Parathyroid adenoma (tissue), 2 donors: ENCODE measurements around the gene BCLAF1.
A peak's percentile ranks its signal among the peaks of the same experiment; 100 is the strongest.

Experiments used
- H2AFZ ChIP-seq: fragments of 300-600 bp; sonication (generic); one replicate; pipeline ENCODE4 v1.7.0; 2017; ENCODE audit warnings: antibody characterized with exemption, mild to moderate bottlenecking
- H3K27ac ChIP-seq: fragments of 300-600 bp; sonication (generic); one replicate; pipeline ENCODE4 v1.7.0; 2017
- H3K27me3 ChIP-seq: fragments of 300-600 bp; sonication (generic); one replicate; pipeline ENCODE4 v1.7.0; 2017; ENCODE audit warnings: low read length; ENCODE audit not compliant: control insufficient read depth, insufficient read depth
- H3K36me3 ChIP-seq: fragments of 300-600 bp; sonication (generic); one replicate; pipeline ENCODE4 v1.7.0; 2017; ENCODE audit warnings: low read length; ENCODE audit not compliant: control insufficient read depth, insufficient read depth
- H3K4me1 ChIP-seq: fragments of 300-600 bp; sonication (generic); one replicate; pipeline ENCODE4 v1.7.0; 2017; ENCODE audit warnings: control low read depth
- H3K4me2 ChIP-seq: fragments of 300-600 bp; sonication (generic); one replicate; pipeline ENCODE4 v1.7.0; 2017; ENCODE audit warnings: low read length
- H3K4me3 ChIP-seq: fragments of 300-600 bp; sonication (generic); one replicate; pipeline ENCODE4 v1.7.0; 2017; ENCODE audit warnings: low read depth, low read length
- H3K79me2 ChIP-seq: fragments of 300-600 bp; sonication (generic); one replicate; pipeline ENCODE4 v1.7.0; 2017; ENCODE audit warnings: control low read depth
- H3K9ac ChIP-seq: fragments of 300-600 bp; sonication (generic); one replicate; pipeline ENCODE4 v1.7.0; 2017; ENCODE audit warnings: mild to moderate bottlenecking
- H3K9me3 ChIP-seq: fragments of 300-600 bp; sonication (generic); one replicate; pipeline ENCODE4 v1.7.0; 2017; ENCODE audit warnings: low read length; ENCODE audit not compliant: control insufficient read depth
- TF ChIP-seq, protein P1 (sequence below): fragments of 300-600 bp; sonication (generic); IDR thresholded peaks from one replicate; pipeline ENCODE4 v1.7.0; 2017; ENCODE audit warnings: antibody characterized with exemption, mild to moderate bottlenecking
- donor health status: primary hyperparathyroidism.

BCLAF1 gene

GRCh38 chr6:136331461-136331860, 41.8 kb upstream of the BCLAF1 start:
- H3K9me3 ChIP-seq: no peaks in the 10 kb centered on the region
- H3K4me2 ChIP-seq: no peak overlapping the region
- no peaks in the 10 kb centered on the region for H3K36me3 ChIP-seq
- no peak overlapping the region for H2AFZ ChIP-seq
- no peak overlapping the region for H3K27ac ChIP-seq
- TF ChIP-seq, protein P1, sequence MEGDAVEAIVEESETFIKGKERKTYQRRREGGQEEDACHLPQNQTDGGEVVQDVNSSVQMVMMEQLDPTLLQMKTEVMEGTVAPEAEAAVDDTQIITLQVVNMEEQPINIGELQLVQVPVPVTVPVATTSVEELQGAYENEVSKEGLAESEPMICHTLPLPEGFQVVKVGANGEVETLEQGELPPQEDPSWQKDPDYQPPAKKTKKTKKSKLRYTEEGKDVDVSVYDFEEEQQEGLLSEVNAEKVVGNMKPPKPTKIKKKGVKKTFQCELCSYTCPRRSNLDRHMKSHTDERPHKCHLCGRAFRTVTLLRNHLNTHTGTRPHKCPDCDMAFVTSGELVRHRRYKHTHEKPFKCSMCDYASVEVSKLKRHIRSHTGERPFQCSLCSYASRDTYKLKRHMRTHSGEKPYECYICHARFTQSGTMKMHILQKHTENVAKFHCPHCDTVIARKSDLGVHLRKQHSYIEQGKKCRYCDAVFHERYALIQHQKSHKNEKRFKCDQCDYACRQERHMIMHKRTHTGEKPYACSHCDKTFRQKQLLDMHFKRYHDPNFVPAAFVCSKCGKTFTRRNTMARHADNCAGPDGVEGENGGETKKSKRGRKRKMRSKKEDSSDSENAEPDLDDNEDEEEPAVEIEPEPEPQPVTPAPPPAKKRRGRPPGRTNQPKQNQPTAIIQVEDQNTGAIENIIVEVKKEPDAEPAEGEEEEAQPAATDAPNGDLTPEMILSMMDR: no peak
- H3K79me2 ChIP-seq: no peaks in the 10 kb centered on the region
- H3K4me3 ChIP-seq: no peak overlapping the region
- H3K27me3 ChIP-seq: no peaks in the 10 kb centered on the region
- no peak overlapping the region for H3K9ac ChIP-seq
- no peaks in the 10 kb centered on the region for H3K4me1 ChIP-seq

GRCh38 chr6:136330634-136331033, 41.0 kb upstream of the BCLAF1 start:
- Histone ChIP-seq H3K9me3 (no peaks in the 10 kb centered on the region), H2AFZ (no peak overlapping the region), H3K9ac (no peak overlapping the region), H3K36me3 (no peaks in the 10 kb centered on the region), H3K27ac (no peak overlapping the region), H3K4me2 (no peak overlapping the region), H3K4me3 (no peak overlapping the region), H3K79me2 (no peaks in the 10 kb centered on the region), H3K27me3 (no peaks in the 10 kb centered on the region), H3K4me1 (peaks cover 5% of the 10 kb centered on the region)
- TF ChIP-seq, protein P1: no peak

- H3K4me3 ChIP-seq: no peak overlapping the region
- H3K36me3 ChIP-seq: no peaks in the 10 kb centered on the region
- H3K4me1 ChIP-seq: peaks cover 5% of the 10 kb centered on the region
- no peak overlapping the region for H3K9ac ChIP-seq
- no peak overlapping the region for H3K27ac ChIP-seq
- no peaks in the 10 kb centered on the region for H3K27me3 ChIP-seq
- peak overlapping the region; percentile 65 for H2AFZ ChIP-seq
- no peak overlapping the region for H3K4me2 ChIP-seq
- TF ChIP-seq, protein P1: no peak
- H3K9me3 ChIP-seq: no peaks in the 10 kb centered on the region
- H3K79me2 ChIP-seq: no peaks in the 10 kb centered on the region
These were observed 36.5 kb upstream of the BCLAF1 start for GRCh38 chr6:136326038-136326553.

DNA sequence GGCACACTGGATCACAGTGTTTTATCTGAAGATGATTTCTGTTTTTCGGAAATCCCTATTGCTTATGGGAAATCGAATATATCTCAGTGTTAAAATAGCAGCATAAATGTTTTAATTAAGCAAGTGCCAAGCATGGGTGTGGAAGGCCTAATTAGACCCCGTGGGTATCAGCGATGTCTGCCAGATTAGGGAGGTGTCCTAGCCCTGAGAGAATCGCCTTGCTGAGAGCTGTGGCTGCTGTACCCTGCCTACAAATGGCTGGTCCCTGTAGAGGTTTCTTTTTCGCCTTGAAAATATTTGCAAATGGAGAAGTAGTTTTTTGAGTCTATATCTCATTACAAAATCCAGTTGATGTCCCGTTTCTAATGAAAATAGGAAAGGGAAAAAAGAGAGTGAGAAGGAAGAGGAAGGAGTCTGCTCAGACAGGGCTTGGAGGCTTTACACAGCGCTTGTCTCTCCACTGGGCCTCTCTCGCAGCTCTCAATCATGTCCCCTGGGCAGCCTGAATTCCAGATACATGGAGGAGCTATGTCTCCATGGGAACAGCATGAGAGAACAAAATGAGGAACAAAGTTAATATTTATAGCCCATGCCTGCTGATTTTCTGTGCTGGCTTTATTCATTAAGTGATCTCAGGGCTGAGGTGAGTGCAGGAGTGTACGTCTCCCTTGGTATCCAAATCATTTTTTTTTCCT, 35.2 kb upstream of the BCLAF1 start:
- Histone ChIP-seq H3K9me3 (no peaks in the 10 kb centered on the region), H2AFZ (no peak overlapping the region), H3K4me3 (no peak overlapping the region), H3K4me1 (peaks cover 5% of the 10 kb centered on the region), H3K9ac (no peak overlapping the region), H3K36me3 (no peaks in the 10 kb centered on the region), H3K27ac (no peak overlapping the region), H3K79me2 (no peaks in the 10 kb centered on the region), H3K27me3 (no peaks in the 10 kb centered on the region), H3K4me2 (no peak overlapping the region)
- TF ChIP-seq, protein P1: no peak
